Gastrocnemius medialis (tissue), 4 donors: Measurements from ENCODE around the gene SLC6A20. TPM values are rescaled to one million over a fixed set of nuclear protein-coding genes. Genes with fewer than 3 reads are reported as not detected.
A peak's percentile ranks its signal among the peaks of the same experiment; 100 is the strongest.

ENCODE experiments used
- ATAC-seq, 2 donors: fragments of 150-250 bp; one replicate each; pipeline ENCODE4 v1.9.1; 2016
- DNase-seq, 2 donors: peaks; one replicate each; pipeline ENCODE4 v3.0.0-alpha.2; 2019
- H3K27ac ChIP-seq, 4 donors: fragments of 200-600 bp; sonication (generic); 1 replicate in 1 of 4; 2 replicates in 3 of 4; pipeline ENCODE4 v1.5.1; 2016 to 2018; ENCODE audit warnings: mild to moderate bottlenecking in 2 of 4, moderate library complexity in 1 of 4
- H3K27me3 ChIP-seq, 3 donors: fragments of 200-600 bp; sonication (generic) in 2 of 3; 1 replicate in 1 of 3; 2 replicates in 2 of 3; pipeline versions ENCODE4 v1.5.1 to v1.6.0; 2016 to 2019; ENCODE audit warnings: mild to moderate bottlenecking in 1 of 3, moderate library complexity in 1 of 3
- H3K36me3 ChIP-seq, 2 donors: fragments of 200-600 bp; sonication (generic) in 1 of 2; one replicate each; pipeline ENCODE4 v1.5.1; 2017 to 2018
- H3K4me1 ChIP-seq, 2 donors: fragments of 200-600 bp; sonication (generic) in 1 of 2; one replicate each; pipeline ENCODE4 v1.5.1; 2016 to 2017; ENCODE audit warnings: mild to moderate bottlenecking in 2 of 2
- H3K4me3 ChIP-seq, 4 donors: fragments of 200-600 bp; sonication (generic) in 3 of 4; 1 replicate in 1 of 4; 2 replicates in 3 of 4; pipeline ENCODE4 v1.5.1; 2016 to 2019; ENCODE audit warnings: mild to moderate bottlenecking in 2 of 4
- H3K9me3 ChIP-seq, 3 donors: fragments of 200-600 bp; sonication (generic) in 2 of 3; 1 replicate in 1 of 3; 2 replicates in 2 of 3; pipeline ENCODE4 v1.5.1; 2016 to 2019
- CTCF ChIP-seq, 5 experiments: fragments of 450-650 bp in 3 of 5; fragments of 200-600 bp in 2 of 5; sonication (generic) in 2 of 5; IDR thresholded peaks in 4 of 5; conservative IDR thresholded peaks in 1 of 5; 1 replicate in 4 of 5; 2 replicates in 1 of 5; pipeline ENCODE4 v1.5.1; 2016 to 2019; ENCODE audit warnings: antibody characterized with exemption in 5 of 5, mild to moderate bottlenecking in 3 of 5, moderate library complexity in 3 of 5
- POLR2A ChIP-seq, 2 donors: fragments of 450-650 bp; IDR thresholded peaks; one replicate each; pipeline ENCODE4 v1.6.1; 2017; ENCODE audit warnings: antibody characterized with exemption in 2 of 2, mild to moderate bottlenecking in 2 of 2, moderate library complexity in 2 of 2
- in situ Hi-C, 4 donors: fragments of 200-750 bp; cut with MboI; loops; one replicate each; pipeline versions ENCODE4 v1.15.0 to v1.8.0; 2017; ENCODE audit warnings: low sequenced_read_pairs in 4 of 4
- intact Hi-C: fragments of 100-400 bp; cut with DNase I; formaldehyde crosslinking; loops from one replicate; pipeline ENCODE4 v1.15.1; 2023; ENCODE audit warnings: low total_unique reads
- total RNA-seq, 4 donors: library from RNA; depleted of rRNA; stranded (reverse); fragments of >200 nt; gene quantifications; one replicate each; pipeline versions ENCODE4 v1.1.0 to v1.2.3, GENCODE V29; 2016

The SLC6A20 gene
- 1 to 10 TPM in 1 of 4 donors, under 1 TPM in 3; 0.49 to 1.5 (median 0.64) TPM for total RNA-seq

- peaks cover 14 to 35% (median 25%) of the 10 kb centered on the region in 3 donors for H3K27me3 ChIP-seq
- H3K27ac ChIP-seq = no peak within 1 kb of the TSS
- DNase-seq = no peak
- peaks cover 0 to 6% of the 10 kb centered on the region in 2 donors for H3K4me1 ChIP-seq
- H3K36me3 ChIP-seq = no peaks in the 10 kb centered on the region
- peak within 1 kb of the TSS; percentile 49 to 71 (median 61) for H3K4me3 ChIP-seq
- intact Hi-C loops = no loop called here
- TF ChIP-seq POLR2A (IDR thresholded peaks at IDR 0.05) = no peak
- TF ChIP-seq CTCF (IDR thresholded peaks at IDR 0.05 in 4 of 5, conservative IDR thresholded peaks at IDR 0.05 in 1 of 5) = no peak
- ATAC-seq = peak; percentile 25 to 37
- in situ Hi-C loops = no loop called here
- no peaks in the 10 kb centered on the region for H3K9me3 ChIP-seq
Measured at GRCh38 chr3:45795882-45796765, at the start of gene SLC6A20. TSS of gene SLC6A20 (minus strand) at chr3:45796536. CDS start at chr3:45796419, 117 bp downstream.

- TF ChIP-seq CTCF (IDR thresholded peaks at IDR 0.05 in 4 of 5, conservative IDR thresholded peaks at IDR 0.05 in 1 of 5) (no peak), POLR2A (IDR thresholded peaks at IDR 0.05) (no peak)
- in situ Hi-C loops = no loop called here
- Histone ChIP-seq H3K36me3 (no peaks in the 10 kb centered on the region), H3K4me3 (no peak overlapping the region), H3K4me1 (peaks cover 17 to 34% of the 10 kb centered on the region in 2 donors), H3K9me3 (no peaks in the 10 kb centered on the region), H3K27me3 (no peaks in the 10 kb centered on the region), H3K27ac (no peak overlapping the region)
- DNase-seq (no peak), ATAC-seq (no peak)
- intact Hi-C loops = loop anchor here (10.0 kb wide), 1 partner anchor 230 kb away; no protein-coding TSS in a partner anchor
Measured at GRCh38 chr3:45844616-45845015, 48.3 kb upstream of the SLC6A20 start.

- ATAC-seq = no peak
Measured at GRCh38 chr3:45842851-45843625, 46.7 kb upstream of the SLC6A20 start.

More at GRCh38 chr3:45842851-45843625, 46.7 kb upstream of the SLC6A20 start:
- TF ChIP-seq CTCF (IDR thresholded peaks at IDR 0.05 in 4 of 5, conservative IDR thresholded peaks at IDR 0.05 in 1 of 5) (no peak), POLR2A (IDR thresholded peaks at IDR 0.05) (no peak)
- Histone ChIP-seq H3K9me3 (no peaks in the 10 kb centered on the region), H3K27ac (no peak overlapping the region), H3K4me3 (no peak overlapping the region), H3K4me1 (peaks cover 17 to 23% of the 10 kb centered on the region in 2 donors), H3K36me3 (no peaks in the 10 kb centered on the region), H3K27me3 (no peaks in the 10 kb centered on the region)
- intact Hi-C loops = loop anchor here (10.0 kb wide), 1 partner anchor 232 kb away; no protein-coding TSS in a partner anchor
- in situ Hi-C loops = no loop called here
- DNase-seq = no peak
